ENCODE results near the gene C2CD4D. TPM values are rescaled to one million over a fixed set of nuclear protein-coding genes. Genes with fewer than 3 reads are reported as not detected.
"Not testable (repeated sequence)": the region's sequence is repeated elsewhere in the genome, so short reads cannot be mapped to it uniquely, and the experiment has no call there.

Gene C2CD4D
- total RNA-seq, 1 experiment from 2014 or later, result 0.23 TPM

DNA sequence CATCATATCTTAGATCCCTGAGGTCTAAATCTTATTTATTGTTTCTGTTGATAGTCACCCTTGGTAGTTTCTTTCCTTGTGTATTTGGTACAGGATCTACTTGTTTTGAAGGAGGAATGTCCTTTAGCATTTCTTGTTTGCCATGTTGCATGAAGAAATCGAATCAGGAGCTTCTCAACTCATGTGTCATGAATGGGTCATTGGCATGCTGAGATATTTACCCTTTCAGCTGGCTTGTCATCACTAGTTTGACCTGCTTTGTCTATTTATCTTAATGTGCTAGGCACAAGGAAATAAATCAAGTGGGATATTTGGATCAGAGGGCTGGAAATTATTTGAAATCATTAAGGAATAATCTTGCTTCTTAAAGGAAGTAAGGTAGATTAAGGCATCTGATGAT, 45.9 kb upstream of the C2CD4D start:
- H3K27me3 ChIP-seq (replicated peaks; ENCODE audit: control insufficient read depth, insufficient read depth, low read length), result no peaks in the 10 kb centered on the region
- peaks cover 3% of the 10 kb centered on the region; the same call in 1 of the 2 replicates for H3K9me3 ChIP-seq
- Mint-ChIP-seq H3K27me3 (ENCODE audit: insufficient read depth, unreplicated experiment) (peaks cover 2% of the 10 kb centered on the region), H3K4me3 (ENCODE audit: unreplicated experiment) (no peak overlapping the region), H3K36me3 (ENCODE audit: insufficient read depth, unreplicated experiment) (peaks cover 7% of the 10 kb centered on the region), H3K9me3 (ENCODE audit: unreplicated experiment) (no peaks in the 10 kb centered on the region), H3K4me1 (ENCODE audit: low read depth, unreplicated experiment) (peaks cover 6% of the 10 kb centered on the region), H3K27ac (ENCODE audit: unreplicated experiment) (no peak overlapping the region)
- BruUV-seq (replicated peaks), result no TSS peak
- H3K36me3 ChIP-seq (ENCODE audit: control insufficient read depth, insufficient read depth, low read length), result no peaks in the 10 kb centered on the region
- TF ChIP-seq, protein P1, sequence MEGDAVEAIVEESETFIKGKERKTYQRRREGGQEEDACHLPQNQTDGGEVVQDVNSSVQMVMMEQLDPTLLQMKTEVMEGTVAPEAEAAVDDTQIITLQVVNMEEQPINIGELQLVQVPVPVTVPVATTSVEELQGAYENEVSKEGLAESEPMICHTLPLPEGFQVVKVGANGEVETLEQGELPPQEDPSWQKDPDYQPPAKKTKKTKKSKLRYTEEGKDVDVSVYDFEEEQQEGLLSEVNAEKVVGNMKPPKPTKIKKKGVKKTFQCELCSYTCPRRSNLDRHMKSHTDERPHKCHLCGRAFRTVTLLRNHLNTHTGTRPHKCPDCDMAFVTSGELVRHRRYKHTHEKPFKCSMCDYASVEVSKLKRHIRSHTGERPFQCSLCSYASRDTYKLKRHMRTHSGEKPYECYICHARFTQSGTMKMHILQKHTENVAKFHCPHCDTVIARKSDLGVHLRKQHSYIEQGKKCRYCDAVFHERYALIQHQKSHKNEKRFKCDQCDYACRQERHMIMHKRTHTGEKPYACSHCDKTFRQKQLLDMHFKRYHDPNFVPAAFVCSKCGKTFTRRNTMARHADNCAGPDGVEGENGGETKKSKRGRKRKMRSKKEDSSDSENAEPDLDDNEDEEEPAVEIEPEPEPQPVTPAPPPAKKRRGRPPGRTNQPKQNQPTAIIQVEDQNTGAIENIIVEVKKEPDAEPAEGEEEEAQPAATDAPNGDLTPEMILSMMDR (IDR thresholded peaks at IDR 0.05; ENCODE audit: insufficient read depth in 1 of 2, low read depth in 1 of 2, low read length in 1 of 2, severe bottlenecking in 1 of 2, unreplicated experiment in 1 of 2), result no peak
- no peaks in the 10 kb centered on the region for H3K4me1 ChIP-seq
- H3K4me3 ChIP-seq (ENCODE audit: low read depth, low read length), result no peak overlapping the region
- CTCF ChIA-PET, result no interaction called here
- DNase-seq, result no peak
- POLR2A ChIA-PET, result no interaction called here
- intact Hi-C loops (cut with micrococcal nuclease; ENCODE audit: unreplicated experiment), result loop anchor here (10.0 kb wide), 1 partner anchor 49 kb away; no protein-coding TSS in a partner anchor

DNA sequence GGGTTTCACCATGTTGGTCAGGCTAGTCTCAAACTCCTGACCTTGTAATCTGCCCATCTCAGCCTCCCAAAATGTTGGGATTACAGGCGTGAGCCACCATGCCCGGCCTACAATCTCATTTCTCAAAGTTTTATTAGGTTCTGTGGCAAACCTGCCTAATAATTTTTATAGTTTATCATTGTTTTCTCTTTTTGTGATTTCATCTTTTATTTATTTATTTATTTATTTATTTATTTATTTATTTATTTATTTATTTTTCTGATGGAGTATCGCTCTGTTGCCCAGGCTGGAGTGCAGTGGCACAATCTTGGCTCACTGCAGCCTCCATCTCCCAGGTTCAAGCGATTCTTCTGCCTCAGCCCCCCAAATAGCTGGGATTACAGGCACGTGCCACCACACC, 45.3 kb upstream of the C2CD4D start:
- H3K27me3 Mint-ChIP-seq (ENCODE audit: insufficient read depth, unreplicated experiment); H3K36me3 ChIP-seq (ENCODE audit: control insufficient read depth, insufficient read depth, low read length); H3K4me3 Mint-ChIP-seq (ENCODE audit: unreplicated experiment); DNase-seq; H3K4me1 Mint-ChIP-seq (ENCODE audit: low read depth, unreplicated experiment); H3K4me1 ChIP-seq; H3K27me3 ChIP-seq (replicated peaks; ENCODE audit: control insufficient read depth, insufficient read depth, low read length); H3K9me3 ChIP-seq; H3K9me3 Mint-ChIP-seq (ENCODE audit: unreplicated experiment); CTCF ChIA-PET; POLR2A ChIA-PET; H3K36me3 Mint-ChIP-seq (ENCODE audit: insufficient read depth, unreplicated experiment); H3K4me3 ChIP-seq (ENCODE audit: low read depth, low read length); H3K27ac Mint-ChIP-seq (ENCODE audit: unreplicated experiment); BruUV-seq (replicated peaks): not testable (repeated sequence)
- intact Hi-C loops (cut with micrococcal nuclease; ENCODE audit: unreplicated experiment), result loop anchor here (10.0 kb wide), 1 partner anchor 50 kb away; no protein-coding TSS in a partner anchor

DNA sequence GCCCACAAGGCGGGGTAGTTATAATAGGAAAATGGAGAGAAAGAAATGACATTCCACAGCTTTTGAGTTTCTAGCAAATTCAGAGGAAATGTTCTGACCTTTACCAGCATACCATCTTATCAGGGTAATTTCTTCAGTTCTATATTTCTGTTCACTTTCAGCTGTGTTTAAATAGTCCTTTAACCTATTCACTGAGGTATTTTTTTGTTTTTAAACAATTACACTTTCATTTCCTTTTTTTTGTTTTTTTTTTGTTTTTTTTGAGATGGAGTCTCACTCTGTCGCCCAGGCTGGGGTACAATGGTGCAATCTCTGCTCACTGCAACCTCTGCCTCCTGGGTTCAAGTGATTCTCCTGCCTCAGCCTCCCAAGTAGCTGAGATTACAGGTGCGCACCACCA, 44.8 kb upstream of the C2CD4D start:
- H3K36me3 Mint-ChIP-seq (ENCODE audit: insufficient read depth, unreplicated experiment); H3K9me3 Mint-ChIP-seq (ENCODE audit: unreplicated experiment); BruUV-seq (replicated peaks); H3K4me1 ChIP-seq; DNase-seq; H3K27me3 ChIP-seq (replicated peaks; ENCODE audit: control insufficient read depth, insufficient read depth, low read length); H3K27ac Mint-ChIP-seq (ENCODE audit: unreplicated experiment); CTCF ChIA-PET; H3K4me3 ChIP-seq (ENCODE audit: low read depth, low read length); H3K27me3 Mint-ChIP-seq (ENCODE audit: insufficient read depth, unreplicated experiment); H3K36me3 ChIP-seq (ENCODE audit: control insufficient read depth, insufficient read depth, low read length); H3K4me1 Mint-ChIP-seq (ENCODE audit: low read depth, unreplicated experiment); H3K9me3 ChIP-seq; H3K4me3 Mint-ChIP-seq (ENCODE audit: unreplicated experiment): not testable (repeated sequence)
- POLR2A ChIA-PET, result interaction anchor here (0.6 kb wide), 1 partner anchor 26 kb away, joined by 3 read pairs; no protein-coding TSS in a partner anchor
- intact Hi-C loops (cut with micrococcal nuclease; ENCODE audit: unreplicated experiment), result loop anchor here (10.0 kb wide), 1 partner anchor 50 kb away; no protein-coding TSS in a partner anchor

DNA sequence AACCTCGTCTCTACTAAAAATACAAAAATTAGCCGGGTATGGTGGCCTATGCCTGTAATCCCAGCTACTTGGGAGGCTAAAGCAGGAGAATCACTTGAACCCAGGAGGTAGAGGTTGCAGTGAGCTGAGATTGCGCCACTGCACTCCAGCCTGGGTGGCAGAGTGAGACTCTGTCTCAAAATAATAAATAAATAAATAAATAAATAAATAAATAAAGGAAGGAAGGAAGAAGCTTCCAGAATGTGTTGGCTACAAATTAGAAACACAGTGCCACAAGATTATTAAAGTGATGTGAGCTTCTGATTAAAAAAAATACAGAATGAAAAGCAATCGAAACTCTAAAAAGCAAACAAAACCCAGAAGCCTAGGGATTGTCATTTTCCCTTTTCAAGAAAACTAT, 44.3 kb upstream of the C2CD4D start:
- H3K4me1 ChIP-seq; BruUV-seq (replicated peaks); DNase-seq; H3K4me3 Mint-ChIP-seq (ENCODE audit: unreplicated experiment); H3K27me3 Mint-ChIP-seq (ENCODE audit: insufficient read depth, unreplicated experiment); H3K36me3 Mint-ChIP-seq (ENCODE audit: insufficient read depth, unreplicated experiment); H3K27me3 ChIP-seq (replicated peaks; ENCODE audit: control insufficient read depth, insufficient read depth, low read length); H3K4me3 ChIP-seq (ENCODE audit: low read depth, low read length); H3K27ac Mint-ChIP-seq (ENCODE audit: unreplicated experiment); H3K4me1 Mint-ChIP-seq (ENCODE audit: low read depth, unreplicated experiment); H3K9me3 ChIP-seq; H3K9me3 Mint-ChIP-seq (ENCODE audit: unreplicated experiment); CTCF ChIA-PET; H3K36me3 ChIP-seq (ENCODE audit: control insufficient read depth, insufficient read depth, low read length): not testable (repeated sequence)
- intact Hi-C loops (cut with micrococcal nuclease; ENCODE audit: unreplicated experiment), result loop anchor here (10.0 kb wide), 1 partner anchor 51 kb away; no protein-coding TSS in a partner anchor
- POLR2A ChIA-PET, result interaction anchor here (0.6 kb wide), 1 partner anchor 26 kb away, joined by 3 read pairs; no protein-coding TSS in a partner anchor

DNA sequence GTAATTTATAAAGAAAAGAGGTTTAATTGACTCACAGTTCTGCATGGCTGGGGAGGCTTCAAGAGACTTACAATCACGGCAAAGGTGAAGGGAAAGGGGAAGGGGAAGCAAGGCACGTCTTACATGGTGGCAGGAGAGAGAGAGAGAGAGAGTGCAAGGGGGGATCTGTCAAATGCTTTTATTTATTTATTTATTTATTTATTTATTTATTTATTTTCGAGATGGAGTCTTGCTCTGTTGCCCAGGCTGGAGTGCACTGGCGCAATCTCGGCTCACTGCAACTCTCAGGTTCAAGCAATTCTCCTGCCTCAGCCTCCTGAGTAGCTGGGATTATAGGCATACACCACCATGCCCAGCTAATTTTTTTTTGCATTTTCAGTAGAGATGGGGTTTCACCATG, 43.3 kb upstream of the C2CD4D start:
- CTCF ChIA-PET; H3K4me1 Mint-ChIP-seq (ENCODE audit: low read depth, unreplicated experiment); POLR2A ChIA-PET; H3K36me3 Mint-ChIP-seq (ENCODE audit: insufficient read depth, unreplicated experiment); H3K4me3 ChIP-seq (ENCODE audit: low read depth, low read length); H3K27me3 ChIP-seq (replicated peaks; ENCODE audit: control insufficient read depth, insufficient read depth, low read length); H3K4me3 Mint-ChIP-seq (ENCODE audit: unreplicated experiment); BruUV-seq (replicated peaks); DNase-seq; H3K9me3 ChIP-seq; H3K4me1 ChIP-seq; H3K9me3 Mint-ChIP-seq (ENCODE audit: unreplicated experiment); H3K27me3 Mint-ChIP-seq (ENCODE audit: insufficient read depth, unreplicated experiment); H3K36me3 ChIP-seq (ENCODE audit: control insufficient read depth, insufficient read depth, low read length): not testable (repeated sequence)
- peak overlapping the region; percentile 57 for H3K27ac Mint-ChIP-seq (ENCODE audit: unreplicated experiment)
- intact Hi-C loops (cut with micrococcal nuclease; ENCODE audit: unreplicated experiment), result loop anchor here (10.0 kb wide), 1 partner anchor 52 kb away; no protein-coding TSS in a partner anchor
